8988T (cell line): ENCODE results near the gene ANXA7.

ENCODE experiments used
- DNase-seq: peaks from one replicate; pipeline ENCODE4 v3.0.0; 2011

ANXA7 gene

DNA sequence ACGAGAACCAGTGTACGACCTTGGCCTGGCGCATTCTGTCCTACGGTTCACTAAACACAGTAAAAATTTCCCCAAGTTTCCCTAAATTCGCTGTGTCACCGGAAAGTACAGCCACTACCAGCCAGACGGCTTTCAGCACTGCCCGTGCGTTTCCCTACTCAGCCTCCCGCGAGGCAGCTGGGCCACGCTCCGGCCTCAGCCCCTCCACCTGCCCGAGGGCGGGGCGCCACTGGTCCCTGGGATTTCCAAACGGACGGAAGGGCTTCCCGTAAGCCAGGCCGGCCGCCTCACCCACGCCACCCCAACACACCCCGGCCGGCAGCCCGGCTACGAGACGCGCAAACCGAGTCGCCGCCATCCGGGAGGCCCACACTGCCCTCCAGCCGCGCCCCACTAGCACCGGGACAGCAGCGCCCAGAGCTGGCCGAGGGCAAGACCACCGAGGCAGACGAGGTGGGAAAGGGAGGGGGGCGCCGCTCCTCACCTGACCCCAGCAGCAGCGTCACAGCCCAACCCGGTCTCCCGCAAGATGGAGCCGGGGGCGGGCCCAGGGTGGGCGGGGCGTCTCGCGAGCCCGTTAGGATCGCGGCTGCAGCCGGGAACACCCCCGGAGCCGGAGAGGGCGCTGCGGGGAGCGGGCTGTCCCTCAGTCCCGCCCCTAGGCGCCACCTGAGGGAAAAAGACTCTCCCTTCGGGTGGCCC is at the start of gene ANXA7:
TSS of gene ANXA7 (minus strand) at position 531 of the 702 bp plus-strand sequence. CDS start 13,202 bp downstream, outside the sequence.
- peak; percentile 86 for DNase-seq

DNA sequence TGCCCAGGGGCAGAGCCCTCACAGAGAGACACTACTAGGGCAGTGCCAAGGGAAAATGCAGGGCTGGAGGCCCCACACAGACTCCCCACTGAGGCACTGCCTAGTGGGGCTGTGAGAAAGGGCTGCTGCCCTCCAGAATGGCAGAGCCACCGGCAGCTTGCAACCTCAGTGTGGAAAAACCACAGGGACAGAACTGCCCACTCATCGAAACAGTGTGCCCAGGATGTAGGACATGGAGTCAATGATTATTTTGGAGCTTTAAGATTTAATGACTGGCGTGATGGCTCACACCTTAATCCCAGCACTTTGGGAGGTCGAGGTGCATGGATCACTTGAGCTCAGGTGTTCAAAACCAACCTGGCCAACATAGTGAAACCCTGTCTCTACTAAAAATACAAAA is 47.0 kb upstream of the ANXA7 start:
- DNase-seq = no peak

DNA sequence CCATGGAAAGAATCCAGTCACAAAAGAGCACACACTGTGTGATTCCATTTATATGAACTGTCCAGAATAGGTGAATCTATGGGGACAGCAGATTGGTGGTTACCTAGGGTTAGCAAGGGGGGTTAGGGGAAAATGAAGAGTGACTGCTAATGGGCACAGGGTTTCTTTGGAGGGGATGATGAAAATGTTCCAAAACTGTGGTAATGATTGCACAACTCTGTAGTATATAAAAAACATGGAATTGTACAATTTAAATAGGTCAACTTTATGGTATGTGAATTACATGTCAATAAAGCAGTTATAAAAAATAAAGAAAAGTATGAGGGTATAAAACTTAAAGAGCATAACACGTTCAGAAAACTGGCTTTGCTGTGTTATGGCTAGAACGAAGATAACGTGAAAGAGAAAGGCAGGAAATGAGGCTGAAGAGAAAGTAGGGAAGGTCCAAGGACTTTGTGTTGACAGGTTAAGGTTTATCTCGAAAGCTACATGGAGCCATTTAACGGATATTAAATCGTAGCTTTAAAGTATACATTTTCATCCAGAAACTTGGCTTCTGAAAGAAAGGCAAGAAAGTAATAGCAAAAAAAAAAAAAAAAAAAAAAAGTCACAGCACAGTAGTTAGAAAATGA is 45.9 kb upstream of the ANXA7 start:
- no peak for DNase-seq

DNA sequence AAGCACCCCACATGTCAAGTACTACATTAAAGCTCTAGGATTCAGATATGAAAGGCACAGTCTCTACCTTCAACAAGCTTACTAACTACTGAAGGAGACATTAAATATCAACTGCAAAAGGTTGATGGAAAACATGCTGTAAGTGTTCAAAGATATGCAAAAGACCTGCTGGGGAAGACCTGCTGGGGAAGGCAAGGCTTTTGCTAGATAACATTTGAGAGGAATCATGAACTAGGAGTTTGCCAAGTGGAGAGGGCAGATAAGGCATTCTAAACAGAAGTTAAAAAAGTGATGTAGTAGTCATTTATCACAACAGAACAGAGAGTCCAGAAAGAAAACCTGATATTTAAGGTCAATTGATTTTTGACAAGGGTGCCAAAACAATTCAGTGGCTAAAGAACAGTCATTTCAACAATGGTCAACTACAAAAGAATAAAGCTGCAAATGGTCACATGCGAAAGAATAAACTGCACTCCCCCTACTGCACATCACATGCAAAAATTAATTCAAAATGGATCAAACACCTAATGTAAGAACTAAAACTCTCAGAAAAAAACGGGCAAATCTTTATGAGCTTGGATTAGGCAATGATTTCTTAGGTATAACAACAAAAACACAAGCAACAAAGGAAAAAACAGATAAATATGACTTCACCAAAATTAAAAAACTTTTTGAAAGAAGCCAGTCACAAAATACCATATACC is 42.5 kb upstream of the ANXA7 start:
- no peak for DNase-seq

DNA sequence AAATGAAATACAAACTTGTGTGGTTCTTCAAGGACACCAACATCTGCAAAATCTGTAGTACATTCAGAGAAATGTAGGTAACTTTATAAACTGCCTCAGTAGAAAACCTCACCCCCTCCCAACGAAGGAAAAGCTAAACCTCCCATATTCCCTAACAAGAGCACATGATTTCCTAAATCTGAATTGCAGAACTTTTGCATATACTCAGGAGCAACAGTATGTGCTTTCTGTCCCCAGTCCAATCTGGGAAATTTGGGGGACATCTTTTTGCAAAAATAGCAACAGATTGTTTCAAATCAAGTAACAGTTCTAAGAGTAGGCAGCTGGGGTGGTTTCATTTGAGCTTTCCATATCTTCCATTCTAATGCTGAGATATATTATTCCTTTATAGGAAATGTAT is 35.3 kb upstream of the ANXA7 start:
- DNase-seq = no peak

DNA sequence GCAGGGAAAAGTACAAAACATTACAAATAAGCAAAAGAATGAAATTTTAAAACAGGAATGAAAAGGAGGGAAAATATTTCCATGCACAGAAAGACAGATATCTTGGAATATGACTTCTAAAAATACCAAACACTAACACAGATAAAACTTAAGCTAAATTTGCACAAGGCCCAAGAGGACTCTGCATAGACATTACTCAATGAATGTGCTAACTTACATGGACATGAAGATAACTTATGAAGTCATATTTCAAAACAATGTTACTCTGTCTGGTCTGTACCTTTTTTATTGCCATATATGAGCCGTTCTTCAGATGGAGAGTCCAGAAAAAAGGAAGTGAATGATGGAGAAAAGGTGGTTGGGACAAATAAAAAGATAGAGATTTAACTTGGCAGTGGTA is 34.5 kb upstream of the ANXA7 start:
- no peak for DNase-seq

DNA sequence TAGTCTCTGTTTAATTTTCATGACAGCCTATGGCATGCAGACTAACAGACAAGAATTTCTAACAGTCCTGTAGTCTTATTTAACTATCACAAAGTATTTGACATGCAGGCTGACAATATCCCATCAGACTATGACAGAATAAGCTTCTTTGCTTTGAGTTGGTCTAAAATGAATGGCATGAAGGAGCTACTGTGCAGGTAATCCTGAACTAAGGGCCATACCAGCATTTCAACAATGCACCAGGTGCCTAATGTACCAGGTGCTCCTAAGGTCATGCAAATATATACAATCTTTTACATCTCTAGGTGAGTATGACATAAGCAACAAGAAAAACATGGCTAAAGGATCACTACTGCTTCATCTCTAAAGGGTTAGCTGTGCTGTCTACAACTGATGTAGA is 33.1 kb upstream of the ANXA7 start:
- no peak for DNase-seq

DNA sequence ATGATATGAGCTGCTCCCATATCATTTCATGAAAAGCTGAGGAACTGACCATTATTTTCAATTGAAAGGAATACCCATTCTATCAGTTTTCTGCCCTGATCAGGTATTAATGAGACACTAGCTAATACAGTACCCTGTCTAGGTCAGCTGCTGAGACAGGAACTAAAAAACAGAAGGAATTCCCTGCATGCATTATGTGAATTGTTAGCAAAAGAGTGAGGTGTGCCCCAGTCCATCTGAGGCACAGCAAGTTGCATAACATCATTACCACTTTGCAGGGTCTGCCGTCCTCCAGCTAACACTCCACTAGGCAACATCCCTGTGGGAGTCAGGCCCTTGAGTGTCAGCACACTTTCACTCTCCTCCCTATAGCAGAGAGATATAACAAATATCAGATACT is 30.6 kb upstream of the ANXA7 start:
- no peak for DNase-seq

DNA sequence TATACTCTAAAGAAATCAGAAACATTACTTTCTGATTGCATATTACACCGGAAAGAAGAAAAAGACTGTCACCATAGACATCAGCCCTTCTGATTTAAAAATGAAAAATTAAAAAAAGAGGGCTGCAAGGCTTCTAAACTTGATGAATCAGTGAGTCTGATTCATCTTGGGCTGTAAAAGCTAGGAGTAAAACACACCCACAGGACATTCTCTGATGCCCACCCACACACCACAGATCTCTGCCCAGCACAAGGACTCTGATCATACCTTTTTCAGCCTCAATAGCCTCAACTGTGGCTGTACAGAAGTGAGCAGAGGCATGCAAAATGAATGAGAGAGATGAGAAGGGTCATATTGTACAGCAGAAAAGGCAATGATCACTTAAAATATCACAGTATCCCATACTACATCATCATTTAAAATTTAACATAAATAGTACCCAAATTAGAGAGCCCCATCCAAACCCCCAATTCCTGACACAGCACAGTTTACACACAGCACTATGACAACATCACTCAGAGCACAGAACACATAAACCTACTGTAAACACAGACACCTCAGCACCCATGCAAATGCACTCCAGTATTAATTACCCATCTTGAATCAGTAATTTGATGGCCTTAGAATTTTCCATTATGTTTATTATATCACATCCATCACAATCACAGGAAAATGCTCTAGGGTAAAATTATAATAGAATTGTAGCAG is 25.9 kb upstream of the ANXA7 start:
- DNase-seq = no peak

DNA sequence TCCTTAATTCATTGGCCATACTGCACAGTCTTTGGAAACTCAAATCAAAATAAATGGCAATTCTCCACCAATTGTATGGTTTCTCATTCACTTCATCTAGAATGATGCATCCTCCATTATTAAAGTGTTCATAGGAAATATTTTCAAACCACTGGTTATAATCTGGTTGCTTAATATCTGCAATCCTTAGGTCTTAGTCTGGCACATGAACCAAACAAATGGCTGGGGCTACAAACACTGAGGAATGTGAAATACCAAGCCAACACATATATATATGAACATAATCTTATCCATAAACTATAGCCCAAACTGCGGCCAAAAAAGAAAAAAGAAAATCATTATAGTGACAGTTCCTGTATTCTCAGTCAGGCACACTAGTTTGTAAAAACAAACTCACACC is 25.2 kb upstream of the ANXA7 start:
- no peak for DNase-seq

DNA sequence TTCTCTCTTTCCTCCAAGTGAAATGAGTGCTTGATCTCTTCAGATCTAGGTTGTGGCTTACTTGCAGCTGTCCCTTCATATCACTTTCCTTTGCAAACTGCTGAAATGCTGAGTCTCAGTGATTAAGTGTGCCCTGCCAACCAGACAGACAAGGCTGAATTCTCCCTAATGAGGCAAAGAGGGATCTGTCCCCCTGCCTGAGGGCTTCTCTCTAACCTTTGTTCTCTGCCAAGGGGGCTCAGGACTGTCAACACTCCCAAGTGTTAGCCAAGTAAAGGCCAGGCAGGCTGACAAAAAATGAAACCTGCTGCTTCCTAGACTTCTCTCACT is 19.6 kb upstream of the ANXA7 start, which contains the start of gene MSS51:
TSS of gene MSS51 (minus strand) at position 24 of the 330 bp plus-strand sequence. CDS start 5,277 bp downstream, outside the sequence.
- no peak for DNase-seq

DNA sequence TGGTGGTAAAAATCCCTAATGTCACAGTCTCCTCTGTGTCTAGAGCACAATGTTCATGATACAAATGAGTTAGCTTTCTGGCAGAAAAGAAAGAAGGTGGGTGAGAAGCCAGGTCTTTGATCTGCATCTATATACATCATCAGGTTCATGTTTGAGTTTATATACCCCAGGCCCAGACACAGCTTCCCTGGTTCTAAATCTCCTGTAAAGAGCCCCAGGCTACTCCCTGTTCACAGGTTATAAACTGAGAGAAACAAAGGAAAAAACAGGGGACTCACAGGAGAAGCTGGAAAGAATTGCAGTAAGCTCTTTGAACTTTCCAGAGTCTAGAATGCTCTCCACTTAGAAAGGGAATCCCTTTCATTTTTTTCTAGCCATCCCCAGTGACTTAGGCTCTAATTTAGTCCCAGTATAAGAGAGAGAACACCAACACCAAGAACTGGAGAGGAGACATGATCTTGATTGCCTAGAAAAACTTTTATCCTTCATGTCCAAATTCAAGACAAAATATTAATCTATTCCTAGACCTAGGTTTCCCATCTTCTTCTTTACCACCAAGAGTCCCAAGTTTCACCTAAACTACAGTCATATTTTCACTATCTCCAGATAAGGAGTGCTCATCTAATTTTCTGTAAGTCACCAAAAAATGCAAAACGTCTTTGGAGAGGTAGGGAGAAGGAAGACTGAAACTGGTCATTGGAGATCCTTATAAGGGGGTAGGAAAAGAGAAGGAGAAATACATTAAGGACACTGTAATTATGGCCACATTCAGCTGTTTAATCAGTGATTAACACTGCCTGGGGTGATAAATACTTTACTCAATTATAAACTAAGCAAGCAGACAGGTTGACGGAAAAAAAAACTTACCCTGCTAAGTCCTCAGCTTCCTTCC is 19.0 kb upstream of the ANXA7 start:
- DNase-seq = no peak

DNA sequence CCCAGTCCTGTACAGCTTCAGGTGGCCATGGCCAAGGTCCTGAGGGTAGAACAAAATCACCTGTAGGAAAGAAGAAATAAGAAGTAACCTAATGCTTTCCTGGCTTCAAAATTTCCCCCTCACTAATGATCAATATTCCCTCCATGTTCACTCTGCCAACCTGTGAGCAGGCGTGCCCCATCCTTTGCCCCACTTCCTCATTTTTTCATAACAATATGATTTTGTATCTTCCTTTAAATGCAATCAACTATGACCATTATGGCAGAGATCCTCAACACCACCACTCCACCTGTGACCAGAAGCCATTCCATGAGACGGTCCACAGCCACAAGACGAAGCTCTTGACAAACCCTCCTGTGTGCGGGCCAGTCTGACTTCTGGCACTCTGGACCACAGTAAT is 12.5 kb upstream of the ANXA7 start:
- DNase-seq = no peak

DNA sequence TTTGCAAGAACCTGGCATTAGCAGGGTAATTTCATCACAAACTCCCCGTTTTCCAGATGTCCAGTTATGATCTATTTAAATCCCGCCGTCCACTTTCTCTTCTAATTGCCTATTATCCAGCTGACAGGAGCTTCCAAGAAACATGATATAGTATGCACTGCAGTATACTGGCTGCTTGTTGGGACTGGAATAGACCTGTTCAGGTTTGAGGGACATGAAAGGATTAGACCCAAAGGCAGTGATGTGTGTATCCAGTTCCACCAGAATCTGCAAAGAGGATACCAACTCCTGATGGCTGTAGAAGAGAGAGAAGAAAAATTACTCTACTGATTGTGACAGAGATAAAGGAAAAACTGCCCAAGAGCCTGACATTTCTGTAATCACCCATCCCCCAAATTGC is 10.6 kb upstream of the ANXA7 start:
- no peak for DNase-seq

DNA sequence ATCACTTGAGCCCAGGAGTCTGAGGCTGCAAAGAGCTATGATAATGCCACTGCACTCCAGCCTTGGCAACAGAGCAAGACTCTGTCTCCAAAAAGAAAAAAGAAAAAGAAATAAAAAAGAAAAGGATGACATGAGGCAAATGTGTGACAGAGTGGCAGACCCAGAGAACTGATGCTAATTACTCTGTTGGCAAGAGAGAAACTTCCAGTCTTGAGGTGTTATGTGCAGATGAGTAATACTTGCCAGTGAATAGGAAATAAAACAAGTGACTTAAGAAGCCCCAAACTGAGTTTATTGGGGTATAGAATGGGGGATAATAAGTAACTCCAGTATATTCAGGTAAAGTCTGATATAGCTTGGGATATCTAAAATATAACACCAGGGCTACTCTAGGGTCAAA is 9.5 kb upstream of the ANXA7 start:
- DNase-seq = no peak

DNA sequence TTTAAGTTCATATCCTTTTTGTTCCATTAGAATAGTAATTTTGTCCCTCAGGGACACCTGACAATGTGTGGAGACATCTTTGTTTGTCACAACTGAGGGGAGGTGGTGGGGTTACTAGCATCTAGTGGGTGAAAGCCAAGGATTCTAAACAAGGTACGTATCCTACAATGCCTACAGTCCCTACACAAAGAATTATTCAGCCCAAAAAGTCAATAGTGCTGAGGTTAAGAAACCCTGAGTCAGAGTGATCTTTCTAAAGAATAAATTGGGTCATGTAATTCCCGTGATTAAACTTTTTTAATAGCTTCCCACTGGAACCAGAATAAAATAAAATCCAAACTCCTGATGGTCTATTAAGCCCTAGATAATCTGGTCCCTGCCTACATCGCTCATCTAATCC is 2.7 kb upstream of the ANXA7 start:
- DNase-seq = no peak

DNA sequence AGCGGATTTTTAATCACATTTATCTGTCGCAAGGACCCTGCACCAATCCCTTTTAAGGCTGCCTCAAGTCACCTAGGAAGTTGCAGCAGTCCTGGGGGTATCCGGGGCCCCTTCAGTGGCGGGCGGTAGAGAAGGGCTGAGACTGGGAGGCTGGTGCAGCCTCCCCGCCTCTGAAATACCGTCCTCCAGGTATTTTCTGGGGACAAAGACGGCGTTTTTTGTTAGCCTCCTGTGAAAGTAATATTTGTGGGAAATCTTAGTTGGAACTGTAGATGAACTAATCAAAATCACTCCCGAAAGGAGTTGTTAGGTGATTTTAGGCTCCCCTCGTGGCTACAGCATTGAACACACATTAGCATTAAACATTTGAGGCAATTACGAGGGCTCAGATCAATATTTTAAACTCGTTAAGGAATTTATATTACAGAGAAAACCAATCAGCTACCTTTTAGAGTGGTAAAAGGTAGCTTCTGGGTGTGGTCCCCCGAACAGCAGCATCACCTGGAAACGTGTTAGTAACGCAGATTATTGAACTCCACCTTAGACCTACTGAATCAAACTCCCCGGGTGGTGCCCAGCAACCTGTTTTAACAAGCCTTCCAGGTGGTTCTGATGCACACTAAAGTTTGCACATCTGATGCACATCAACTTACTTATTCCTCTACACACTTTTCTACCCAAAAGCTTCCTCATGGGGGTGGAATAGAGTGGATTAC is 530 bp upstream of the ANXA7 start:
- DNase-seq = no peak

DNA sequence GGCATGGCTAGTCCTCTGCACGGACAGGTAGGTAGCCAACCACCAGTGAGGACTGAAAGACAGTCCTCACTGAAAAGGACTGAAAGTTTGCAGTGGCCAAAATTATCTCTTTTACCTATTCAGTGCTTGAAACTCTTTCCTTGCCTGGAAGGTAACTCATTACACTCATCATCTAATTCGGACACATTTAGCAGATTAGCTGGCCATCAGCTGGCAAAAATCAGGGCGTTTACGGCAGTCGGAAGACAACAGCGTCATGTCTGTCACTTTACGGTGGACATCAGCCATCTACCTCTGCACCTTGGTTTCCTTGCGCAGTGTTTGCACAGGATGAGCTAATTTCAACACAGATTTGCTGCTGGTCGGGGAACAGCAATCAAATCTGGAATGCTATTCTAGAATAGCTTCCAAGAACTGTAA is 740 bp downstream of the ANXA7 start:
- DNase-seq = no peak

DNA sequence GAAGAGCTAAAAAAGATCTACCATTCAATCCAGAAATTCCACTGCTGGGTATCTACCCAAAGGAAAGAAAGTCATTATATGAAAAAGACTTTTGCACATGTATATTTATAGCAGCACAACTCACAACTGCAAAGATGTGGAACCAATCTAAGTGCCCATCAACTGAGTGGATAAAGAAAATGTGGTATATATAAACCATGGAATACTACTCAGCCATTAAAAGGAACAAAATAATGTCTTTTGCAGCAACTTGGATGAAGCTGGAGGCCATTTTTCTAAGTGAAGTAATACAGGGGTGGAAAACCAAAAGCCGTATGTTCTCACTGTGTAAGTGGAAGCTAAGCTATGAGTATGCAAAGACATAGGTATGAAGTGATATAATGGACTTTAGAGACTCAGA is 3.0 kb downstream of the ANXA7 start:
- no peak for DNase-seq

DNA sequence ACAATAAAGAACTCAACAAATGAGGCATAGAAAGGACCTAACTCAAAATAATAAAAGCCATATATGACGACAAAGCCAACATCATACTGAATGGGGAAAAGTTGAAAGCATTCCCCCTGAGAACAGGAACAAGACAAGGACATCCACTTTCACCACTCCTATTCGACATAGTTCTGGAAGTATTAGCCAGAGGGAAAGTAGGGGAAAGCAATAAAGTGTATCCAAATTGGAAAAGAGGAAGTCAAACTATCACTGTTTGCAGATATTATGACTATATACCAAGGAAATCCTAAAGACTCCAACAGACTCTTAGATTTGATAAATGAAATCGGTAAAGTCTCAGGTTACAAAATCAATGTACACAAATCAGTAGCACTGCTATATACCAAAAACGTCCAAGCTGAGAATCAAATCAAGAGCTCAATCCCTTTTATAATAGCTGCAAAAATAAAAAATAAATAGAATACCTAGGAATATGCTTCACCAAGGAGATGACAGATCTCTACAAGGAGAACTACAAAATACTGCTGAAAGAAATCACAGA is 4.8 kb downstream of the ANXA7 start:
- no peak for DNase-seq

DNA sequence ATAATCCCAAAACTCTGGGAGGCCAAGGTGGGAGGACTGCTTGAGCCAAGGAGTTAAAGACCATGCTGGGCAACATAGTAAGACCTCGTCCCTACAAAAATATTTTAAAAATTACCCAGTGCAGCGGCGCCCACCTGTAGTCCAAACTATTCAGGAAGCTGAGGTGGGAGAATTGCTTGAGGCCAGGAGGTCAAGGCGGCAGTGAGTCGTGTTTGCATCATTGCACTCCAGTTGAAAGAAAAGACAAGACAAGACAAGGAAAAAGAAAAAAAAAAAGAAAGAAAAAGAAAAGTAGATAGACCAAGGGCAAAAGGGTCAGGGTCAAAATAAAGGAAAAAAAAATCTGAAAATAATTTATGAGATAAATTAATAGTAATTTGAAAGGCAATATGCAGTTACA is 5.8 kb downstream of the ANXA7 start:
- DNase-seq = no peak

DNA sequence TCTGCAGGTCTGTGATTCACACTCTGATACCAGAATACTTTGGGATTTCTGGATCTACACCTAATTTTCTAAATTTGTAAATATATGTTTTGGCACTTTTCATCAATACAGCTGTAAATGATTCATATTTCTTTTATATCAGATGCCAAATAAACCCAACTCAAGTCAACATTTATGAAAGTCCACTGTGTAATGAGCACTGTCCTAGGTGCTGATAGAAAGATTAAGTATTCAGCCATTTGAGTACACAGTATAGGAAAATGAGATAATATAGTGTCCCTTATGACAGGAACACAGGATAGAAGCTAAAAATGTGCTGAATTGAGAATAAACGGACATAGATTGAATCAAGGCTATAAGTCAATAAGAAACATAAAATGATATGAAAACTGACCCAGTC is 6.4 kb downstream of the ANXA7 start:
- DNase-seq = no peak
